ENCODE data around the gene KRT32.
"Not testable (repeated sequence)": the region's sequence is repeated elsewhere in the genome, so short reads cannot be mapped to it uniquely, and the experiment has no call there.

The KRT32 gene

GRCh38 chr17:41429667-41430066 is 37.5 kb downstream of the KRT32 start:
- no peak for TF ChIP-seq CTCF (IDR thresholded peaks at IDR 0.05; ENCODE audit: low read depth, low read length, poor library complexity, severe bottlenecking)
- no peak for TF ChIP-seq EZH2phosphoT487 (IDR thresholded peaks at IDR 0.05; ENCODE audit: borderline replicate concordance, low read length)
- H3K4me2 ChIP-seq (ENCODE audit: low read length) = no peak overlapping the region
- H3K4me1 ChIP-seq (ENCODE audit: control insufficient read depth, low read length) = no peaks in the 10 kb centered on the region
- no peaks in the 10 kb centered on the region for H3F3A ChIP-seq (ENCODE audit: control insufficient read depth, insufficient read depth)
- 0 out of 2 replicates have a peak, but pooled peaks cover 3% of the 10 kb centered on the region for H3K27me3 ChIP-seq (ENCODE audit: control insufficient read depth, low read length)
- H3K79me2 ChIP-seq (ENCODE audit: control insufficient read depth, low read length) = no peaks in the 10 kb centered on the region
- no peaks in the 10 kb centered on the region for H3K36me3 ChIP-seq (ENCODE audit: control insufficient read depth, low read length)
- no peaks in the 10 kb centered on the region for H3K9me3 ChIP-seq (ENCODE audit: control insufficient read depth, insufficient read depth, low read length)
- H3K4me3 ChIP-seq (ENCODE audit: low read length) = no peak overlapping the region
- H3K9me2 ChIP-seq (replicated peaks; ENCODE audit: control insufficient read depth, low read length) = no peaks in the 10 kb centered on the region
- no peaks in the 10 kb centered on the region for H4K20me1 ChIP-seq (ENCODE audit: control insufficient read depth, insufficient read depth, low read depth, low read length)
- H3K27ac ChIP-seq (ENCODE audit: low read depth, low read length) = no peak overlapping the region

GRCh38 chr17:41428591-41429291 is 38.4 kb downstream of the KRT32 start:
- Histone ChIP-seq H3K9me2 (replicated peaks; ENCODE audit: control insufficient read depth, low read length) (no peaks in the 10 kb centered on the region), H3K79me2 (ENCODE audit: control insufficient read depth, low read length) (no peaks in the 10 kb centered on the region), H3K4me1 (ENCODE audit: control insufficient read depth, low read length) (no peaks in the 10 kb centered on the region), H3F3A (ENCODE audit: control insufficient read depth, insufficient read depth) (no peaks in the 10 kb centered on the region), H4K20me1 (ENCODE audit: control insufficient read depth, insufficient read depth, low read depth, low read length) (no peaks in the 10 kb centered on the region), H3K27me3 (ENCODE audit: control insufficient read depth, low read length) (no peaks in the 10 kb centered on the region), H3K4me3 (ENCODE audit: low read length) (no peak overlapping the region), H3K4me2 (ENCODE audit: low read length) (no peak overlapping the region), H3K9me3 (ENCODE audit: control insufficient read depth, insufficient read depth, low read length) (no peaks in the 10 kb centered on the region), H3K36me3 (ENCODE audit: control insufficient read depth, low read length) (no peaks in the 10 kb centered on the region), H3K27ac (ENCODE audit: low read depth, low read length) (no peak overlapping the region)
- no peak for TF ChIP-seq CTCF (IDR thresholded peaks at IDR 0.05; ENCODE audit: low read depth, low read length, poor library complexity, severe bottlenecking)
- no peak for TF ChIP-seq EZH2phosphoT487 (IDR thresholded peaks at IDR 0.05; ENCODE audit: borderline replicate concordance, low read length)

- Histone ChIP-seq H4K20me1 (ENCODE audit: control insufficient read depth, insufficient read depth, low read depth, low read length) (no peaks in the 10 kb centered on the region), H3K4me2 (ENCODE audit: low read length) (no peak within 1 kb of the TSS), H3K4me1 (ENCODE audit: control insufficient read depth, low read length) (no peaks in the 10 kb centered on the region), H3K27me3 (ENCODE audit: control insufficient read depth, low read length) (no peaks in the 10 kb centered on the region), H3K9me3 (ENCODE audit: control insufficient read depth, insufficient read depth, low read length) (no peaks in the 10 kb centered on the region), H3K4me3 (ENCODE audit: low read length) (no peak within 1 kb of the TSS), H3F3A (ENCODE audit: control insufficient read depth, insufficient read depth) (no peaks in the 10 kb centered on the region), H3K79me2 (ENCODE audit: control insufficient read depth, low read length) (no peaks in the 10 kb centered on the region), H3K9me2 (replicated peaks; ENCODE audit: control insufficient read depth, low read length) (no peaks in the 10 kb centered on the region), H3K27ac (ENCODE audit: low read depth, low read length) (no peak within 1 kb of the TSS), H3K36me3 (ENCODE audit: control insufficient read depth, low read length) (no peaks in the 10 kb centered on the region)
- no peak for TF ChIP-seq CTCF (IDR thresholded peaks at IDR 0.05; ENCODE audit: low read depth, low read length, poor library complexity, severe bottlenecking)
Observed at GRCh38 chr17:41424111-41424635, 43.0 kb downstream of the KRT32 start, which contains the start of gene KRT37. Gene KRT37, minus strand, starts transcription at chr17:41424585. Its CDS starts 62 bp downstream, at chr17:41424523.

- H4K20me1 ChIP-seq (ENCODE audit: control insufficient read depth, insufficient read depth, low read depth, low read length); H3K4me3 ChIP-seq (ENCODE audit: low read length); H3F3A ChIP-seq (ENCODE audit: control insufficient read depth, insufficient read depth); H3K27me3 ChIP-seq (ENCODE audit: control insufficient read depth, low read length); H3K27ac ChIP-seq (ENCODE audit: low read depth, low read length); H3K36me3 ChIP-seq (ENCODE audit: control insufficient read depth, low read length); H3K9me3 ChIP-seq (ENCODE audit: control insufficient read depth, insufficient read depth, low read length); H3K4me1 ChIP-seq (ENCODE audit: control insufficient read depth, low read length); H3K9me2 ChIP-seq (replicated peaks; ENCODE audit: control insufficient read depth, low read length); H3K79me2 ChIP-seq (ENCODE audit: control insufficient read depth, low read length); H3K4me2 ChIP-seq (ENCODE audit: low read length): not testable (repeated sequence)
Observed at GRCh38 chr17:41422586-41422985, 44.6 kb downstream of the KRT32 start.
